Stimulated activated CD8-positive, alpha-beta memory T cell treated with anti-CD3 and anti-CD28 coated beads, Interleukin-7, amount 100 ng/mL, for 48 hours (primary cell): Measurements from ENCODE around the gene LRTM1.

ENCODE experiments used
- DNase-seq, 2 donors: peaks; one replicate each; pipeline ENCODE4 v3.0.0-alpha.2; 2020; ENCODE audit warnings: low read depth in 1 of 2; ENCODE audit errors: extremely low read depth in 1 of 2

LRTM1 gene

DNA sequence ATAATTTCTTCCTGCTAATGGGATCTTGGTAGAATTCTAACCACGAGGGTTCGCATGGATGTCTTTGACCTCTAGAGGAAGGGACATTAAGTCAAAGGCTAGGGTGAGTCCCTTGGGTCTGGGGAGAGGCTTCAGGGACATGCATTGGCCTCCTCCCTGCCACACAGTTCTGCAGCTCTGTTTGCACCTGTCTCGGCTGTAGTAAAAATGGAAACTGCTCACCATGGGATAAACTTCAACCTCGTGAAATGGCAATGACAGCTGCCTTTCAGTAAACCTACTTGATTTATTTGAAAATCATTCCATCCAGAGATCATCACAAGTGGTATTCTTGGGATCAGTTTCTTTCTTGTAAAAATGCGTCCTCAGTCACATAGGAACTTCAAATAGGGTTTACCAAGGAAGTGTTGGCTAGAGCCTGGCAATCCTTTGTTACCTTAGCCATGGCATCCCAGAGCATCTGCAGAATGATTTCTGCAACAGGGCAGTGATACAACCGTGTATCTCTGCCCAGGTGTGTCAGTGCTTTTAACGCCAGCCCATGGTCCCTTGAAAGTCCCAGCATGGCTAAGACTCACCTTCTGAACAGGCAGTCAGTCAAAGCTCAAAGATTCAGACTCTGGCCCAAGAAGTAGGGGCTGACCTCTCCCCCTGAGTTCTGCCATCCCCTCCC lies 14.0 kb upstream of the LRTM1 start:
- DNase-seq: no peak

DNA sequence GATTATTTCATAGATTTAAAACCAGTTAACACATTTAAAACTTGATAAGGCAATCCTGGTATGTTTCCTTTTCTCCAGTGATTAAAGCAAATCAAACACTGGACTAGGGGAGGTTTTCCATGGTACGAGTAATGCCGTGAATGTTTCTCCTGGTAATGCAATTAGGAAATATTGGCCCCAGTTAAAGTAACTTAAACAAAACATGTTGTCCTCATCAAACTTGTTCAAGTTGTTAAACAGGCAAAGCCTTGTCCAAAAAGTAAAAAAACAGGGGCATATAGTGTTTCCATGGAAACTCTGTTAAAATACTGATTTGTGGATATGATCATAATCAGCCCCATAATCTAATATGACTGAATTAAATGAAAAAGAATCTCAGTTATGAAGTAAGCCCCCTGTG lies 13.1 kb upstream of the LRTM1 start:
- DNase-seq: no peak

DNA sequence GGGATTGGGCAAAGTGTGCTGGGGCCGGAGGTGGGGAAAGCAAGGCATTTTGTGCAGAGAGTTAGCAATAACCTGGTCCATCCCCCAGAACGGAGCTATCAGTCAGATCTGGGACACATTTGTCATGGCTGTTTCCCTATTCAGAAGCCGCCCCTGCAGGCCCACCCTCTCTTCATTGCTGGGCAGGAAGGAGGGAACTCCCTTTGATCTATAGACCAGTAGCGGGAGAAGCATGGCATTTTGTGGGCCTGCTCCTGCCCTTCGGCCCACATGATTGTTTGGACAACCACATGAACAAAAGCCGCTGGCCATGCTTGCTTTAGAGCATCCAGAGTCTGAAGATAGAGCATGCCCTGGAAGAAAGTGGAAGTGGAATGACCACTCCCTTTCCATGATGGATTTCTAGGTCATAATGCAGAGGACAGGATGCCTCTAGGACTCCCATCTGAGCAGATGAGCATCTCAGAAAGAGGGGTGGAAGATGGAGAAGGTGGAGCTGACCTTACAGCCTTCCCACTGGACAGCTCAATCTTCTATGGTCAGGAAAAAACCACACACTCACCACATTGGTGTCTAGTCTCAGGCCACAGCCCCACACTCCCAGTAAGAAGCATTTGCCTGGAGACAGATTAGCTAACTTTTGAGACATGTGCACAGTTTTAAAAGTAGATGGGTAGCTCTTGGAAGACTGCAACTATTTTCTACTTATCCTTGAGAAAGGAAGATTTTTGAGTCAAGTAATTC lies 11.9 kb upstream of the LRTM1 start:
- DNase-seq: no peak

DNA sequence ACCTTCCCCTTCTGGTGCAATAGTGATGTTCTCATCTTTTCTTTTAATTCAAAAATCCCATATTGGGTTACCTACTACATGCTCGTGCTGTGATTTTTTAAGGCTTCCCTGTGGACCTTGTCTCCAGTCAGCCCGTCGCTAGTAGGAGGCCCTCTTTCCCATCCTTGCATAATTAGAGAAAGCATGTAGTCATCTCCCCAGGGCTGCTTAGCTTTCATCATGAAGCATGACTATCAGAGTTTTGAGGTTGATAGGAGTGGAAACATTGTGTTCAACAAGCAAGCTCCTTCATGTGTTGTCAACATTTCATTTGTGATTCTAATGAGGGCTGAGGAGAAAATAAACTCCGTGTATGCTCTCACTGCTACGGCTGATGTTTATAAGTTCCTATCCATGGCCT lies 8.7 kb upstream of the LRTM1 start:
- no peak for DNase-seq

DNA sequence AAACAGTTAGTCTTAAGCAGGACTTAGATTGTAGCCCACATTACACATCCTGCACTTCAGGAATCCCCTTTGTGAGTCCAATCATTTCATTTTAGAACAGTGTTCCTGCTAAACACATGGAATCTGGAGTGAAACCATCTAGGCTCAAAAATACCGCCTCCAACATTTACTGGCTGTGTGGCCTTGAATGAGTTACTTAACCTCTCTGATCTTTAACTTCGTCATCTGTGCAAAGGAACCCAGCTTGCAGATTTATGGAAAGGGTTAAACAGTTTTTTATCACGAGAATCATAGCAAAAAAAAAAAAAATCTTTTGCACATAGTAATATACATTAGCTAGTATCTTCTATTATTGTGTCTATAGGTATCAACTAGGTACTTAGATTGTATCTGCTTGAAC lies 8.0 kb upstream of the LRTM1 start:
- DNase-seq: no peak

DNA sequence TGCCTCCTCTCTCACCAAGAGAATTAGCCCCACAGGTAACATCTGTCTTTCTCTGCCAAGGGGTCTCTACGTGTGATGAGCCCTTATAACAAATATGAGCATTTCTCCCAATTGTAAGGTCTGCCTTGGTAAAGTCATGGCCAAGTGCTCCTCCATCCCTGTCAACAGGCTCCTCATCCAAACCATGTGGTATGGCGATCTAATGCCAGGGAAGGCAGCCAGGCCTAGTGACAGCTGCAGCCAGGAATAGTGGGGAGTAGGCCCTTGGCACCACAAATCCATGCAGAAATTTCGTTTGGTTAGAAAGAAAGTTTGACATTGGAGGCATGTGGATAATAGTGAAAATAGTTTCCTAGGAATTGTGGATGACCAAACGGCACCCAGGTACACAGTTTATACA lies 4.7 kb upstream of the LRTM1 start:
- DNase-seq: no peak

DNA sequence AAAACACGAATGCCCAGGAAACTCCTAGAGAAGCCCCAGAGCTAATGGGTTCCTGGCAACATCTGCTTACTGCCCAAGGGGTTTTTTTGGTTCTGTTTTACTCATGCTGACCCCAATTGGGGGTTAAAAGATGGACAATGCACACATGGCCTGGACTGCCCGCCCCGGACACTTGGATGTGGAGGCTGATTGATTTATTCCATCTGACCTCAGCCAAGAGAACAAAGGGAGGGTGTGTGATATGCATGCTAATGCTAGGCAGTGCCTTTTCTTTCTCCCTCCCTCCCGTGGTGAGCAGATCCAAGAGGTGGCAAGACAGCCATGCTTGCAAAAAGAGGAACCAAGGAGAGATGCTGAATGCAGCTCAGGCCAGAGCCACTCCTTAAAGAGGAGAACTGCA lies 3.3 kb upstream of the LRTM1 start:
- DNase-seq: no peak

DNA sequence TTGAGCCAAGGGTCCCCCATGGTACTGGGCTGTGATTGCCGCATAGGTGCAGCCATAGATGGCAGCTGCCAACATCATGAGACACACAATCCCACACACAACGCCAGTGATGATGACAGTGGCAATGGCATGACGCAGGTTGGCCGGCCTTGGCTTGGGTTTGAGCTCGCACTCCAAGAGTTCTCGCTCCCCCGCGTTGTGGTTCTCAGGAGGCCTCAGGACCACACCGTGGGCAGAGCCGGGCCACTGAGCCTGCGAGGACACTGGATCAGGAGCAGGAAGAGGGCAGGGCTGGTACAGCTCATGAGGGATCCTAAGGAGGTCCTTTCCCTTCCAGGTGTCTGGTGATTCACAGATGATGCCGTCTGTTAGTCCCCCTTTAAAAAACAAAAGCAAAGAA lies 9.3 kb downstream of the LRTM1 start:
- no peak for DNase-seq

DNA sequence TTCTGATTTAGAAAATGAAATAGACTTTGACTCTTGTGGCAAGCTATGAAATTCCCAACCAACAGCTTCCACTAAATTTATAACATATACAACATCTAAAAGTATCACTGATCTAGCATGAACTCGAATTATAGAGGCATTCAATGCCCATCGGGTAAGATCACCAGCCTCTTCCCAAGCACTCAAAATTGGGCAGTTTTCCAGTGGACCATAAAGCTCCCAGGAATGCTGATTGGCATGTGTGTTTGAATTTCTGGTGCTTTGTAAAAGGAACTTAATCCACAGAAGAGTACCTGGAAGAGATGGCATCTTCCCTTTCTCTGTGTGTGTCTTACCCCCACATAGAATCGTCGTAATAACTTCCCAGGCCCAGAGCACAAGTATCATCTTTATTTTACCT lies 10.0 kb downstream of the LRTM1 start:
- DNase-seq: no peak

DNA sequence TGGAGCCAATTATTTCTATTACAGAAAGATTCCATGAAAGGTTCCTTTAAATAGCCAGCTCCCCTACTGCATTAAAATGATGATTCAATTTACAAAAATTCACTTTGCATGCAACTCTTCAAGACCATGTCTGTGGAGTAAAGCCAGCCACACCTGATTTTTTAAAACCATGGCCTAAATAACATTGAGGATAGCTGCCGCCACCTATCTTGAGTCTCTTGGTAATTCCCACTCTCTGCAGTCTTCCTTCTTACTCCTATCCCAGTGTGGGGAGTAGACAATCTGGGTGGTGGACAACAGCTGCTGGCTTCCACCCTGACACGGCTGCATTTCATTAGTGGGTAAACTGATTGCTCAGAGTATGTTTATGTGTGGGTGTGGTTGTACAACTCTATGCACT lies 10.7 kb downstream of the LRTM1 start:
- no peak for DNase-seq

DNA sequence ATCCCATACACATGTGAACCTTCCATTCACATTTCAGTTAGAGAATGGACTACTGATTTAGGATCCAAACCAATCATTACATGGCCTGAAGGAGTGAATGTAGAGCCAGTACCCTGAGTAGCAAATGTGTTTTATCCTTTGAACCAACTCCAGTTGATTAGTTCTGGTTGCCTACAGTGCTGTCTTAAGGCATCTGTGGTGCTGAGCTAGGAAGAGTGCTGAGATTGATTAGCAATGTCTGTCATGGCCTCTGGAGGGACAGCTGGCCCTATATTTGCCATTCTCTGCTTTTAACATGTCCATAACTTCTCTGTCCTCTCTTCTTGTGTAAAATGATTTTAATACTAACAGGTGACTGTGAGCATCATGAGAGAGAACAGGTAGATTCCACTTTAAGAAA lies 11.1 kb downstream of the LRTM1 start:
- DNase-seq: no peak

DNA sequence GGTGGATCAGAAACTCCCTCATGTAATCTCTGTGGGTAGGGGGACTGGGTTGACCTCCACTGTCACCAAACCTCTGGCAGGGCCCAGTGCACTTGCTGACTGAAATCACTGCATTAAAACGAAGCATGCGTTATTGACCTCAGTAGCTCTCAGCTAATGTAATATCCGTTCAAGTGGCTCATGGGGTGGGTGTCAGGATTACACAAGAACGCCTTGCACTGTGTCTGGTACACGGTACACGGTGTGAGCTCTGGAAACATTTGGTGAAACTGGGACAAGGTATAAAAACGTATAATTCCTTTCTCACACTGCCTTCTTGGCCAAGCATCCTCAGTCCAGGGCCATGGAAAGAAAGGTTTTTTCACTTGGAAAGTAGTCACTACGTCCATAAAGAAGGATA lies 11.9 kb downstream of the LRTM1 start:
- no peak for DNase-seq

DNA sequence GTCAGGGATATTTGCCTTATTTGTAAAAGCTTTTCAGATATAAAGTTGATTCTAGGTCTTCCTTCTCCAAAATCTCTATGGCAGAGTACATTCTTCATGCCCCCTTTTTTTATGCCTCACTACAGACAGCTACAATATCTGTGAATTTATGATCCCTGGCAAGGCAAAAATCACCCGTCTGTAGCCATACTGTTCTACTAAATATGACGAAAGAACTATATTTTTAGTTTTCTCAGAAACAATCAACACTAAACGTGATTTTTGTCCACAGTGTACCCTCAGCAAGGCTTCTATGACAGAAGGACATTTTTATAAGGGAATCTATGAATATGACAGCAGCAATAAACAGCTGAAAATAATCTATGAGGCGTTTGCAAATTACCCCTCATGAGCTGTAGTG lies 12.7 kb downstream of the LRTM1 start:
- DNase-seq: no peak

DNA sequence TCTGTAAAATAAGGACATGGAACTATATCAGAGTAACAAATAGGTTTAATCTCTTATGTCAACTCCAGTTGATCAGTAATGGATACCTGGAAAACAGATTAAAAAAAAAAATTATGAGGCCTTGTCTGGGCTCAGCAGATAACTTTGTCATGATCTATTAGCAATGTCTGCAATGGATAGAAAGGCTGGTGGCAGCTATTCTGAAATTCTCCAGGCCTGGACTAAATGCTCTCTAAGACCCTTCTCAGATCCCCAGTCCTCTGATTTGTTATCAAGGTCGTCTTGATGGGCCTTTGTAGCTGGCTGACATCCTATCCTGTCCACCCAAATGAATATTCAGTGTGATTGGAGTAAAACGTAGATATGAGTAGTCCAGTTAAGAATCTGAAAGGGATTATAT lies 13.7 kb downstream of the LRTM1 start:
- no peak for DNase-seq

DNA sequence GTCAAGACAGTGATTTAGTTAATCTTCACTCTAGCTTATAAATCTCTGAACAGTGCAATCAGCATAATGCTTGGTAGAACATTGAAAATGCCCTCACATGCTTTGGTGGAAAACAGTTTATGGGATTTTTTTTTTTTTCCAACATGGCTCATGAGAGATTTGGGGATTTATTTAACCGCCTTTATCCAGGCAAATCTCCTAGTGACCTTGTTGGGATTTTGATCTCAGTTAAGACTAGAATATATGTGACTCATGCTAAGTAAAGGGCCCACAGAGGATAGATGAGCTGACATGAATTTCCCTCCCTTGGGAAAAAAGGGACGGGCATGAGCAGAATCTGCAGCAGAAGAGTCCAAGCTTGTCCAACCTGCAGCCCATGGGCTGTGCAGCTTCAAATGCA lies 18.7 kb downstream of the LRTM1 start:
- no peak for DNase-seq

DNA sequence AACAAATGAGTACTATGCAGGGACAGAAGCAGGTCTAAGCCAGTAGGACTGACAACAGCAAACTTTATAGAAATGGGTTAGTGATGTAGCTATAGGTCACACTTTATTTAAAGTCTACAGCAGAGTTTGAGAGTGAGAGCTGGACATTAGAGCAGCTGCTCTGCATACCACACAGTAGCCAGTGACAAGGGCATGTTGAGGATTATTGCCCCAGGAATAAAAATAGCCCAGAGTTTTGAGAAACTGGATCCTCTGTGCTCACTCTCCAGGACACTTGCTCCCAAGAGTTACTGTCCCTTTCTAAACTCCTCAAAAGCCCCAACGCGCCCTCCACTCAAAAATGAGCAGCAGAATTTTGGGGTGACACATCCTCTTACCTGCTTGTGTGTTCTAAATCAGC lies 21.1 kb downstream of the LRTM1 start:
- DNase-seq: no peak

DNA sequence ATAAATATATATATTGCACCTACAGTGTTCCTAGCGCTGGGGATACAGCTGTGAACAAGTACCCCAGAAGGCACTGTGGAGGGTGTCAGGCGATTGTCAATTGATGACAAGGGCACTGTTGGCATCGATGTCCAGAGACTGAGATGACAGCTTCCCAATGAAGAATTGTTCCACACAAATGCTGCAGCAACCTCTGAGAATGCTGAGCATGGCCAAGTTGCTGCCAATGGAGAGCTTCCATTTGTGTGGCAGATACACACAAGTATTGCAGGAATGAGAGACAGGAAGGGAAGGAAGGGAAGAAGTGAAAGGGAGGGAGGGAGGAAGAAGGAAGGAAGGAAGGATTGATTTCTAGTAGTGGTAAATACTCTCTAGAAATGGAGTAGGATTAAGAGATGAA lies 21.9 kb downstream of the LRTM1 start:
- DNase-seq: no peak

DNA sequence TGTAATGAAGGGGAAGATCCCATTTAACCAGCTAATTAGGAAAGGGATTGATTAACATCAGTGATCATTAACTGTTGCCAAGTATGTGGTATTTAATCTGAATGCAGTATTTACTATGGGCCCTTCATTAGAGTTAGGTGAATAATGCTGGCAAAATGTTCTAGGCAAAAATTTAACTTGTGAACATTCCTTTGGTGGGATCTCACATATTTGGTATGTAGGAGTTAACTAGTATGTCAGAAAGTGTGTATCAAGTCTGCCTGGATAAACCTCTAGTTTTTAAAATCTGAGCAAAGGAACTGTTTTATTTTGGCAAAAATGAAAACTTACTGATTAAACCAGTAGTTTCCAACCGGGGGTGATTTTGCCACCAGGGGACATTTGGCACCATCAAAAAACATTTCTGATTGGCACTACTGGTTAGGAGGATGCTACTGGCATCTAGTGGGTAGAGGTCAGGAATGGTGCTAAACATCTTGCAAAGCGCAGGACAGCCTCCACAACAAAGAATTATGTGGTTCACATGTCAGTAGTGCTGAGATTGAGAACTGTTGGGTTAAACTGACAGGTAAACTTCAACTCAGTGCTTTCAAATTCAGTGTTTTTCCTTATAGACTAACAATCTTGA lies 22.5 kb downstream of the LRTM1 start:
- DNase-seq: no peak

DNA sequence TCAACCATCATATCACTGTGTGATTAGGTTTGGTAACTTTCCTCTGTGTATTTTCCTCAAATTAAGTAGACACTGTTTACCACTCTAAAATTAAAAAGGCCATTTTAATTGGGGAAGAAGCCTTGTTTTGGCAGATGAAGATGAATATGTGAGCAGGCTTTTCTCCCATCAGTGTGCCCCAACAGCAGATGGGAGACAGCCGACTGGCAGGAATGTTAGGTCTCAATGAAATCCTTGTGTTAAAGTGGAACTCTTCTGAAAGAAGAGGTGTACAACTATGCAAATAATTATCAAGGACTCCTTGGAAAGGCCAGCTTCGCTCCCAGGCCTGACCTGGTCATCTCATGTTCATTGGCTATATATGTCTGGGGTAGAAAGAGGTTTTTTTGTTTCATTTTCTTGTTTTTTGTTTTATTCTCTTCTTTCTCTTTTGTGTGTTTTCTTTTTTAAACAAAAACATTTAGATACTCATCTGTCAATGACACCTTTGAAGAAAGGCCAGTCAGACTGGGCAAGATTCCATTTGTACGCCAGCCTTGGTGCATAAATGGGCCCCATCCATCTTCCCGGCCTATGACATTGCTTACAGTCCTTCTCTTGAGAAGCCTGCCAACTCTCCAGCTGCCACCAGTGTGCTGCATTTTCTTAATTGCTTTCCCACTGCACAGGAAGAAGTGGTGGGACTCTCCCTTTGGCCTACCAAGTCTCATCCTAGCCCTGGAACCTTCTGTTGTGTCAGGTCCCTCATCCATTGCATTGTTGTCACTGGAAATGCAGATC lies 25.8 kb downstream of the LRTM1 start:
- no peak for DNase-seq

DNA sequence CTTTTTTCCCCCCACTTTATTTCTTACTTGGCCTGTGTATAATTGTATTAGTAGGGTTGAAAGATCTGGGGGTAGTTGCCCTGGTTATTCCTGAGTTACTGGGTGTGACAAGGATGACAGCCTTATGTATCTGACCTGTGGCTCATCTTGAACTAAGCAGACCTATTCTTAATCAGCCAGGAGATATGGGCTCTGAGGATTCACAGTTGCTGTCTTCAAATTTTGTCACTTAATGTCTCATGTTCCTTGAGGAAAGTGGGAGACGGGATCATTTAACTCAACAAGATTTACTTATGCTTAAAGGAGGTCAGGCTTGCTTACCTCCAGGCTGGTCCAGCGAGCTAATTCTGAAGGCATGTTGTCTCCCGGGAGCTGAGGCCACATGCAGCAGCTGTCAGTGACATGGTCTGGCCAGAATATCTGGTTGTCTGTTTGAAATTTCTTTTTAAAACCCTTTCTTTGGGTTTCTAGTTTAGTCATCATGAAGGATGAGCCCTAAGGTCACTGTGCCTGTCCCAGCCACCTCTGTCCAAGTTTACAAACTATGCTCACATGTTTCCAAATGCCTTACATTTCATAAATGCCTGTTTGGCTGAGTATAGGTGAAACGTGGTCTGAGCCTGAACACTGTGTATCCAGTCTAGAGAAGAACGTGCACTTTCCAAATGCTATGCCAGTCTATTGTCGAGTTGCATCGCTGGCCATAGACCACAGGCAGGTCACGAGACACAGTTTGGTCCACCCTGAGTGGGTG lies 26.8 kb downstream of the LRTM1 start:
- no peak for DNase-seq

DNA sequence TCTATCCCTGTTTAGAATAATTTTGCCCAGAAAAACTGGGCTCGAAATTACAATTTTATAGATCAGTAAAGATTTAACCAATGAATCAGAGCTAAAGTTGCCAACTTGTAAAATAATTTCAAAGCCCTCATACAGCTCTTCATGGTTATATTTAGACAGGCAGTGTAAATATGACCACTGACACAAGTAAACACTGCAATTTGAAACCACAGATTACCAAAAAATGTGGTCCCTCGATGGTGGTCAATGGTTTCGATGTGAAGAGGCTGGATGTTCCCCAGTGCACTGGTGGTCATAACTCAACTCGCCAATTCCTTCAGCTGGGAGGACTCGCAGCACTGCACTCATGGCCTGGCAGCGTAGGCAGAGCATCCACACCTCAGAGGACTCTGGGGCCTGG lies 28.6 kb downstream of the LRTM1 start:
- DNase-seq: no peak
